Fibroblast of skin of scalp (primary cell): Measurements from ENCODE around the gene ARHGAP23.
A peak's percentile ranks its signal among the peaks of the same experiment; 100 is the strongest.
"Not testable (repeated sequence)": the region's sequence is repeated elsewhere in the genome, so short reads cannot be mapped to it uniquely, and the experiment has no call there.

ENCODE experiments used
- DNase-seq: peaks from one replicate; pipeline ENCODE4 v3.0.0-alpha.2; 2013

Gene ARHGAP23

GRCh38 chr17:38421171-38421841 lies 7.0 kb upstream of the ARHGAP23 start:
- peak; percentile 94 for DNase-seq

- peak; percentile 26 for DNase-seq
These were observed 6.1 kb upstream of the ARHGAP23 start for GRCh38 chr17:38421871-38422827.

- no peak for DNase-seq
These were observed 3.8 kb upstream of the ARHGAP23 start for GRCh38 chr17:38424297-38424972.

GRCh38 chr17:38425031-38425430 lies 3.2 kb upstream of the ARHGAP23 start:
- DNase-seq, result no peak

- no peak for DNase-seq
These were observed 2.5 kb upstream of the ARHGAP23 start for GRCh38 chr17:38425744-38426143.

- no peak for DNase-seq
These were observed 1.8 kb upstream of the ARHGAP23 start for GRCh38 chr17:38426441-38426840.

- no peak for DNase-seq
These were observed 909 bp upstream of the ARHGAP23 start for GRCh38 chr17:38427160-38427949.

- peak; percentile 52 for DNase-seq
These were observed 543 bp downstream of the ARHGAP23 start for GRCh38 chr17:38428643-38429371.

GRCh38 chr17:38429476-38430100 lies 1.3 kb downstream of the ARHGAP23 start:
- DNase-seq, result no peak

GRCh38 chr17:38430316-38430715 lies 2.1 kb downstream of the ARHGAP23 start:
- DNase-seq, result peak; percentile 40

- no peak for DNase-seq
These were observed 2.6 kb downstream of the ARHGAP23 start for GRCh38 chr17:38430822-38431221.

GRCh38 chr17:38431346-38432145 lies 3.3 kb downstream of the ARHGAP23 start:
- no peak for DNase-seq

GRCh38 chr17:38434178-38434665 lies 6.0 kb downstream of the ARHGAP23 start:
- no peak for DNase-seq

GRCh38 chr17:38435795-38436194 lies 7.5 kb downstream of the ARHGAP23 start:
- DNase-seq, result no peak

GRCh38 chr17:38436386-38436785 lies 8.1 kb downstream of the ARHGAP23 start:
- DNase-seq, result peak; percentile 55

GRCh38 chr17:38437313-38437712 lies 9.0 kb downstream of the ARHGAP23 start:
- DNase-seq, result not testable (repeated sequence)

- no peak for DNase-seq
These were observed 11.2 kb downstream of the ARHGAP23 start for GRCh38 chr17:38439436-38439835.

GRCh38 chr17:38440614-38441397 lies 12.5 kb downstream of the ARHGAP23 start:
- DNase-seq, result no peak

GRCh38 chr17:38441429-38442061 lies 13.3 kb downstream of the ARHGAP23 start:
- no peak for DNase-seq
